ENCODE results near the gene SSBP1. TPM values are rescaled to one million over a fixed set of nuclear protein-coding genes. Genes with fewer than 3 reads are reported as not detected.
"Not testable (repeated sequence)": the region's sequence is repeated elsewhere in the genome, so short reads cannot be mapped to it uniquely, and the experiment has no call there.

Gene SSBP1
- total RNA-seq, 1 donor from 2014 or later: 71.8 TPM

GRCh38 chr7:141744131-141744530 is 6.0 kb downstream of the SSBP1 start:
- ATAC-seq (no peak), DNase-seq (ENCODE audit: low spot score) (no peak)
- intact Hi-C loops (cut with DNase I): no loop called here

DNA sequence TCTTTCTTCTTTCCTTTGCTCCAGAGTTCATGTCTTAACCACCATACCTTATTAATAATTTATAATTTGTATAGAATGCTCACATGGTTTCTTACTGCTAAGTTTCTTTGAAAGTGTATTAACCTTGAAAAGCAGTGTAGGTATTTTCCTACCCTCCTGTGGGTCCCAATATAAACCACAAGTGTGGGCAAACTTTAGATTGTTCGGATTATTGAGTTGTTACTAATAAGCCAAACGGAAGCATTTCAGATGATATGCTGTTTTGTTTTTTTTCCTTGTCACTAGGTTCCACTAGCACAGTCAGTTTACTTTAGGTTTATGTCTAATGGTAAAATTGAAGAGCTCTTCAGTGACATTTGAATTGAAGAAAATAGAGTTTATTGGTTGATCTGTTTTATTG is 10.2 kb downstream of the SSBP1 start:
- intact Hi-C loops (cut with DNase I): no loop called here
- no peak for ATAC-seq

DNA sequence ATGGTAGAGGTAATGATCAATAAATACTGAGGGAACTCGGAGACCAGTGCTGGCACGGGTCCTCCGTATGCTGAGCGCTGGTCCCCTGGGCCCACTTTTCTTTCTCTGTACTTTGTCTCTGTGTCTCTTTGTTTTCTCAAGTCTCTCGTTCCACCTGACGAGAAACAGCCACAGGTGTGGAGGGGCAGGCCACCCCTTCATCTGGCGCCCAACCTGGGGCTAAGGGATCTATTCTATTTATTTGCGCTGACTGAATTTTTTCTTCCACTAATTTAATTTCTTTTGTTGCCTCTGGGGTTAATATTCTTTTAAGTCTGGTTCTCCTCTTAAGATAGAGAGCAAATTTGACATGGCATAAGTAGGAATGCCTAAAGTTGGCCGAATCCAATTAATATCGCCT is 13.7 kb downstream of the SSBP1 start:
- ATAC-seq; intact Hi-C loops (cut with DNase I); DNase-seq (ENCODE audit: low spot score): not testable (repeated sequence)

More for the DNA sequence above, 10.2 kb downstream of the SSBP1 start:
- no peak for DNase-seq (ENCODE audit: low spot score)

DNA sequence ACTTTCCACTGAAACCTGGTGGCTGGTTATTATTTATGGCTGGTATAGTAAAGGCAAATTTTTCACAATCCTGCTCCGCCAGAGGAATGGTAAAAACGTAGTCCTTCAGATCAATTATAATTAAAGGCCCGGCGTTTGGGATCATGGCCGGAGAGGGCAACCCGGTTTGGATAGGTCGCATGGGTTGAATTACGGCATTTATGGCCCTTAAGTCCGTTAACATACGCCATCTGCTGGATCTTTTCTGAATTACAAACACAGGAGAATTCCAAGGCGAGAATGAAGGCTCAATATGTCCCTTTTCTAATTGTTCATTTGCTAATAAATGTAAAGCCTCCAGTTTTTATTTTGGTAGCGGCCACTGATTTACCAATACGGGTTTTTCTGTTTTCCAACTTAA is 14.5 kb downstream of the SSBP1 start:
- ATAC-seq (no peak), DNase-seq (ENCODE audit: low spot score) (no peak)
- intact Hi-C loops (cut with DNase I): no loop called here

DNA sequence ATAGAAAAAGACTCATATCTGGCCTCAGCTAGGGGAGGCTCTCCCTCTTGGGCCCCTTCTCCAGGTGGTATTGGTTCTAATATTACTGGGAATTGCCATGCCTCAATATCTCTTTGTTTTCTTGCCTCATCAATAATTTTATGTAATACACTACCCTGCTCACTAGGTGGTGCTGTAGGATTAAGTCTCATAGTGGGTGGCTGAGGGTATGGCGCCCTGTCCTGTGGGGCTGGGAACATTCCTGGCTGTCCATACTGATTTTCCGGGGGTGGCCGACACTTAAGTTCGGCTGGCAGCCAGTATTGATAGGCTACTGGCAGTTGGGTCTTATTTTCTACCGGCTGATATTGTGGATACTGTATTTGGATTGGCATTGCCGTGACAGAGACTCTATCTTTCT is 16.8 kb downstream of the SSBP1 start:
- ATAC-seq (no peak), DNase-seq (ENCODE audit: low spot score) (no peak)
- intact Hi-C loops (cut with DNase I): no loop called here

- intact Hi-C loops (cut with DNase I): no loop called here
- no peak for DNase-seq (ENCODE audit: low spot score)
These were observed 25.6 kb downstream of the SSBP1 start, which contains the start of gene TAS2R3 for GRCh38 chr7:141763797-141764196. Gene TAS2R3 (plus strand): TSS chr7:141764097. CDS start chr7:141764159, 62 bp downstream.

DNA sequence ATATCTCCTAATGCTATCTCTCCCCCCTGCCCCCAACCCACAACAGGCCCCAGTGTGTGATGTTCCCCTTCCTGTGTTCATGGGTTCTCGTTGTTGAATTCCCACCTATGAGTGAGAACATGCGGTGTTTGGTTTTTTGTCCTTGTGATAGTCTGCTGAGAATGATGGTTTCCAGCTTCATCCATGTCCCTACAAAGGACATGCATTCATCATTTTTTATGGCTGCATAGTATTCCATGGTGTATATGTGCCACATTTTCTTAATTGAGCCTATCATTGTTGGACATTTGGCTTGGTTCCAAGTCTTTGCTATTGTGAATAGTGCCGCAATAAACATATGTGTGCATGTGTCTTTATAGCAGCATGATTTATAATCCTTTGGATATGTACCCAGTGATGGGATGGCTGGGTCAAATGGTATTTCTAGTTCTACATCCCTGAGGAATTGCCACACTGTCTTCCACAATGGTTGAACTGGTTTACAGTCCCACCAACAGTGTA is 32.0 kb downstream of the SSBP1 start:
- ATAC-seq; DNase-seq (ENCODE audit: low spot score); intact Hi-C loops (cut with DNase I): not testable (repeated sequence)

More at GRCh38 chr7:141763797-141764196, 25.6 kb downstream of the SSBP1 start, which contains the start of gene TAS2R3:
- ATAC-seq: no peak

- DNase-seq (ENCODE audit: low spot score) (no peak), ATAC-seq (no peak)
- intact Hi-C loops (cut with DNase I): no loop called here
These were observed 38.2 kb downstream of the SSBP1 start, which contains the start of gene TAS2R4 for GRCh38 chr7:141776374-141776773. Gene TAS2R4 (plus strand): TSS chr7:141776674. CDS start chr7:141778489, 1,815 bp downstream.

GRCh38 chr7:141785706-141786552 is 47.8 kb downstream of the SSBP1 start:
- no peak for ATAC-seq
- intact Hi-C loops (cut with DNase I): no loop called here

GRCh38 chr7:141788296-141788695 is 50.1 kb downstream of the SSBP1 start:
- ATAC-seq (no peak), DNase-seq (ENCODE audit: low spot score) (no peak)
- intact Hi-C loops (cut with DNase I): no loop called here

More at GRCh38 chr7:141785706-141786552, 47.8 kb downstream of the SSBP1 start:
- no peak for DNase-seq (ENCODE audit: low spot score)

GRCh38 chr7:141789917-141790316 is 51.8 kb downstream of the SSBP1 start, which contains the start of gene TAS2R5:
Gene TAS2R5 (plus strand): TSS chr7:141790217. CDS start chr7:141790362, 145 bp downstream.
- ATAC-seq: no peak
- intact Hi-C loops (cut with DNase I): no loop called here
- no peak for DNase-seq (ENCODE audit: low spot score)

- DNase-seq (ENCODE audit: low spot score) (no peak), ATAC-seq (no peak)
- intact Hi-C loops (cut with DNase I): no loop called here
These were observed 54.4 kb downstream of the SSBP1 start for GRCh38 chr7:141792526-141792925.

Other genes with a start within 250 kb of the SSBP1 start
- gene AGK, start 186.9 kb upstream of the SSBP1 start, total RNA-seq: 24.8 TPM
- 26.6 TPM for gene DENND11, start 36.2 kb upstream of the SSBP1 start, total RNA-seq
- not detected for gene WEE2, start 30.0 kb upstream of the SSBP1 start, total RNA-seq
- gene TAS2R3, start 25.7 kb downstream of the SSBP1 start, total RNA-seq: 6.1 TPM
- gene TAS2R4, start 38.3 kb downstream of the SSBP1 start, total RNA-seq: 5.1 TPM
- 6.2 TPM for gene TAS2R5, start 51.9 kb downstream of the SSBP1 start, total RNA-seq
- gene PRSS37, start 103.1 kb downstream of the SSBP1 start, total RNA-seq: not detected
- 0.40 TPM for gene OR9A4, start 178.0 kb downstream of the SSBP1 start, total RNA-seq
- gene CLEC5A, start 208.6 kb downstream of the SSBP1 start, total RNA-seq: 21.0 TPM
- gene TAS2R38, start 235.4 kb downstream of the SSBP1 start, total RNA-seq: not detected

Measured in sciatic nerve (tissue), 2 donors.